Activated naive CD4-positive, alpha-beta T cell treated with Interleukin-2 at 50 U/mL for 16 hours (primary cell): Measurements from ENCODE around the gene COMMD3.
"Not testable (repeated sequence)": the region's sequence is repeated elsewhere in the genome, so short reads cannot be mapped to it uniquely, and the experiment has no call there.

Experiments
- DNase-seq: peaks from one replicate; pipeline ENCODE4 v3.0.0-alpha.2; 2020

Gene COMMD3

DNA sequence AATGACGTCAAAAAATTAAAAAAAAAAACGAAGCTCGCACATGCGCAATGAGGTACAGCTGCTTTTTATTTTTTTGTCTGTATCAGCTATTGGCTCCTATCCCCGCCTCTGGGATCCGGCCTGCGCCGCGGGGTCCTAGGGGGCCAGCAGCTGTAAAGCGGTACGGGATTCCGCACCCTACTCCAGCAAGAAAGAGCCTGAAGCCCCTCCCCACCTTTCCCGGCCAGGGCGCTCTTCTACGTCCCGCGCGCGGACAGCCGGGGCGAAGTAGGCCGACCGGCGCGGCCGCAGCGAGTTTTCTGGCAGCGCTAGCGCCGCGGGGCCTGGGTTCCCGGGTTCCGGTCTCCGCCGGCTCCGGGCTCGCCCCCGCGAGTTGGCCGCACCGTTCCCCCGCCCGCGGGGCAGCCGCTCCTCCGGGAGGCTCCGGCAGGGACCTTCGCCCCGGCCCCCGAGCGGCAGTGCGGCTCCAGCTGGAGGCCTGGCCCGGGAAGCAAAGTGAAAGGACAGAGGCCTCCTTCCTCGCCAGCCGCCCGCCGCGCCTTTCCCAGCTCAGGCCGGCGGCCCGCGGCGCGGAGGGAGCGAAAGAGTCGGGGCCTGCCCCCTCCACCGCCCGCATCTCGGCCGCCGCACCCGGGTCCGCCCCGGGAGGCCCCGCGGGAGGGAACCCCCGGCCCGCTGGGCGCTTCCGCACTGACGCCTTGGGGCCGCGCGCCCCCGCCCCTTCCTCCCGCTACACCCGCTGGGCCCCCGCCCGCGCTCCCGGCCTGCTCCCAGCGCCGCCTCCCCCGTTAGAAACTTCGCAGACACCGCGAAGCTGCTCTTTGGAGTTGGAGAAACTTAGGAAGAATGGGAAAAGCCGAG, 24.4 kb downstream of the COMMD3 start:
- peak; percentile 62 for DNase-seq

DNA sequence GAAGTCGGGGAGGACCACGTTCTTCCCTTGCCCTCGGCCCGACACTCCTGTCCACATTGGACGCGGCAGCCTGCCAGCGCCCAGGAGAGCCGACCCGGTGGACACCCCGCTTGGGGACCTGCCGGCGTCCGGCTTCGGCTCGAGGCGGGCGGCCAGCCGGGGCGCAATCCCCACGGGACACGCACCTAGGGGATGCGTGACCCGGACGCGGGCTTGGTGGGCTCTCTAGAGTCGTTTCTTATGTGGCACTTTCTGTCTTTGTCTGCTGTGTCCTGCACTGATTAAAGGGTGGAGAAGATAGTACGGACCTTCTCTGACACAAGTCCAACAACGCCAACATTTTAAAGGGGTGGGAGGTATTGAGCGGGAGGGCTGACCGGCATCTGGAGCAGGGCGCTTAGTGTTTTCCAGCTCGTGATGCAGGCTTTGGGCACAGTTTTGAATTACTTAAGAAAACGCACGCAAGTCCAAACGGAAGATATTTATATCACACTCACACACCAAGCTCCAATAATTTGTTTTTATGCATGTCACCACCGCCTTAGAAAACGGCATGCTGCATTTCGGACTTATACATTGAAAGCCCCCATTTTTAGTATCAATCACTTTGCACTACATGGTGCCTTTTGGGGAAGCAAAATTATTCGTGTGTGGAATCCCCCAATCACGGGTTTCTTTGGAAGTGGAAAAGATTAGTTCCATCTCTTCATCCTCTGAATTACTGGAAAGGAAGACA, 25.2 kb downstream of the COMMD3 start:
- DNase-seq, result no peak

DNA sequence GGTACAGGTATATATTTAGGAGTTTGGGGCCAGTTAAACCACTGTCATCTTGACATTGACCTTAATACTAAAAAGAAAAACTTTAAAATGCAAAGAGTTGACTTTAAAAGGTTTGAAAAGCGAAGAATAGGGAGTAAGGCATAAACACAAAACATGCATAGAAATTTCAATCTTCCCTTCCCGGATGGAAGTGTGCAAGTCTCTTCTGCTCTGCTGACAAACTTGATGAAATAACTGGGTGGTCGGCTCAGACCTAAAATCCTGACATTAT, 25.7 kb downstream of the COMMD3 start:
- DNase-seq, result no peak

DNA sequence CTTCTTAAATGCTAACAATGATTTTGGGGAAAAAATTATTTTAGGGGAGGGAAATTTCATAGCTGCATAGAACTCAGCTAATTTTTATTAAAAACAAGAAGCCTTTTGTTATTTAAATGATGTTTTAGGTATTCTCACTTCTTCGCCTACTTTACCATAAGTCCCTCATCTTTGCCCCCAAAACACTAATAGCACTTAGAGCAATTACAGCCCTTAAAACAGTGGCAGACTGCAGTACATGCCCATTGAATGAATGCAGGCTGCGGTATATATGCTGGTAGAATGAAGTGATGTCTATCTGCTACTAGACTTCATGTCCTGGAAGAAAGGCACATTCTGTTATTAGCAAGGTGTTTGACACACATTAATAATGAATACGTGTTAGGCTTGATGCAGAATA, 26.2 kb downstream of the COMMD3 start:
- DNase-seq, result no peak

DNA sequence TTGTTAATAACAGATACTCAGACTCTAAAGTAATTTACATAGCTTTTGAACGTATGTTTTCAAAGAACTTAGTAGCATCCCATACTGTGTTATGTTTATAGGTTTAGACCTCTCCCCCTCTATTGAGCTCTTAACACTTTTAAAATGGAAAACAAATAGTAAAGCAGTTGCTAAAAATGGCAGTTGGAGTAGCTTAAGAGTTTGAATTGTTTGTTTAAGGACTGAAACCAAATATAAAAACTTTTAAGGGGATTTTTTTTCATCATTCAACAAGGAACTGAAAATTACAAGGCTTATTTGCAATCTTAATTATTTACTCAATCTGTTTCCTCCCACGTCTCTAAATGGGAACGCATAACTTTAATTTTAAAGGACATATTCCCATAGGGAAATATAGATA, 27.5 kb downstream of the COMMD3 start:
- no peak for DNase-seq

DNA sequence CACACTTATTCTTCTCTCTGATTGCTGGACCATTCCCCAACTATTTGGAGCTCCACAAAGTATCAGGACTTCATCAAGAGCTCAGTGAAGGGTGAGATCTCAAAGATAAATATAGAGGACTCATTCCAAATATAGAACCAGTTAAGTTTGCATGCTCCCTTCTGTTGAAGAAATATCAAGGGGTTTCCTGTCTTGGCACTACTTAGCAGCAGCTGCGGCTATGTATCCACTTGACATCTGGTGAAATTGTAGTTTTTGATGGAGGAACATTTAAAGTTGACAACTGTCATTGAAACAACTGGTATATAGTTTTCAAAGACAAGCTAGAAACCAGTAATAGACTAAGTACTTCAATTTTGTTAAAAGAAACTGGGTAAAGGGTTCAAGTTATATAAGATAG, 28.1 kb downstream of the COMMD3 start:
- no peak for DNase-seq

DNA sequence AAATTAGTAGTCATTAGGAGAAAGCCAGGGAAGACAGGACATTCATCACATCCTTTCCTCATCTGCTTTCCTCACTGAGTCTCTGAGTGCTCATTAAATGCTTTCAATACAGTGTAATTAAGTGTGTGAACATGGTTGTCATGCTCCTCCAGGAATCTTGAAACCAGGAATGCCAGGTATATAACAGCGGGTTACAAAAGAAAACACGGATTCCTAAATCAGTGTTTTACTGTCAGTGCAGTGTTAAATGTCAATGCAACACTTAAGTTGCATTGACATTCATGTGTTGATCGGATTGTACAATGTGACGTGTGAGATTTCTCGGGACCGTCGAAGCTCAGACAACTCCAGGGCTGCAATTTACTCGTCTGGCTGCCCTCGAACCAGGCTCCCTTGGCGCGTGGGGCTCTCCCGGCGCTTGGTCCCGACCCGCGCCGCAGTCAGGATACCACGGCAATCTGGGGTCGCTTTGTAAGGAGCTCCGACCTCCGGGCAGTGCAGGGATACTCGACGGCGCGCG, 28.7 kb downstream of the COMMD3 start:
- DNase-seq, result no peak

DNA sequence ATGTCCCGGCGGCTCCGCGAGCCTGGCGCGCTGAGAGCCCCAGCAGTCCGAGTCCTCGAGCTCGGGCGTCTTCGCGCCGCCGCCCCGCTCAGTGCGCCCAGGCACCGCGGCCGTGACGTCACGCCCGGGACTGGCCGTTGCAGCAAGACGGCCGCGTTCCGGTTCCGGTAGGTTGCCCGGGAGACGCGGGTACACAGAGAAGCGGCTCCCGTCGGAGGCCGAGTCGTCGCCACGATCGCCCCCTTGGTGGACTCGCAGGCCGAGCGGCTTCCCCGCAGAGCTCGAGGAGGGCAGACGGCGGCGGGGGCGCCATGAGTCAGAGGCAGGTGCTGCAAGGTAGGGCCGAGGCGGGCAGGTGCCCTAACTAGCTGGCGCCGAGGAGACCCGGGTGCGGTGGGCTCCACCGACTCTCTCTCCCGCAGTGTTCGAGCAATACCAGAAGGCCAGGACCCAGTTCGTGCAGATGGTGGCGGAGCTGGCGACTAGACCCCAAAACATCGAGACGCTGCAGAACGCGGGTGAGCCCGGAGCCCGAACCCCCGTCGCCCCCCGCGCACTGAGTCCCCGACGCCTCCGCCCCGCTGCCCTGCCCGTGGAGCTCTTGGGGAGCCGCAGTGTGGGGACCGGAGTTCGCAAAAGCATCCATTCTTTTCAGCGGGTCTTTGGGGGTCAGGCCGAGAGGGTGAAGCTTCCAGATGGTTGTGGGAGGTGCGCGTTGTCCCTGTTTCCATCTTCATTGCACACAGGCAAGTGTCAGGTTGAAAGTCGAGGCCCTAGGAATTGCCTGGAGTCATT, 29.3 kb downstream of the COMMD3 start, which contains the start of gene SPAG6:
SPAG6 (plus strand) TSS at position 196 of the 795 bp plus-strand sequence; CDS start at position 312, 116 bp downstream.
- peak; percentile 38 for DNase-seq

DNA sequence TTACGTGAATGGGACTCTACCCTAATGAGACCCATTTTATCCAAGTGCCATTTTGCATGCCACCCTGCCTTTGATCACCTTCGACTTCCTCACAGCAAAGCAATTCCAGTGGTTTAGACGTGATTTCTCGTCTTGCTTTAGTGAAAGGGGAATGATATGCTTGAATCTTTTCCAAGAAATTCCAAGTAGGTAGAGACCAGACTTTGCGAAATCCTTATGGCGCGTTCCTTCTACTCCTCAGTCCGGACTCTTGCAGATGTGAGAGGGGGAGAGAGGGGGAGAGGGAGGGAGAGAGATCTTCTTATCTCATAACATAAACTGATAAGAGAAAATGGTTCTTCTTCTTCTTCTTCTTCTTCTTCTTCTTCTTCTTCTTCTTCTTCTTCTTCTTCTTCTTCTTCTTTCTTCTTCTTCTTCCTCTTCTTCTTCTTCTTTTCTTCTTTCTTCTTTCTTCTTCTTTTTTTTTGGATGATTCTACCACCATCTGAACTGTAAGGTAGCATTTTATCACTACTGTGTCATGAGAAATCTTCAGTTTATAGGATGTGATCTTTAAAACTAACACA, 30.0 kb downstream of the COMMD3 start:
- DNase-seq, result no peak

DNA sequence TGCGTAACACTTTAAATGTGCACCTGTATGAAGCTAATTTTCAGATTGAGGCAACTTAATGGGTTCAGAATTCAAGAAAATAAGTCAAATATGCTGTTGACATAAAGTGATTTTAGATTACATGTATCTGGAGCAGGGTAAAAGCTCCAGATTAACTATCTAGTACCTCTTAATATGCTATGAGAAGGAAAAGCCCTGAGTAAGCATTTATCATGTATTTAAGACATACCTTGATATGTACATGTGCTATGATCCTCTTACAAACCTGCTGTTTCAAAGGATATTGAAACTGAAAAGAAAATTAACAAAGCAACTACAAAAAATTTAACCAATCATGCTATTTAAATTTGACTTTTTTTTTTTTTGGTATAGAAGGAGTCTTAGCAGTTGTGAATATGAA, 33.6 kb downstream of the COMMD3 start:
- DNase-seq, result no peak

DNA sequence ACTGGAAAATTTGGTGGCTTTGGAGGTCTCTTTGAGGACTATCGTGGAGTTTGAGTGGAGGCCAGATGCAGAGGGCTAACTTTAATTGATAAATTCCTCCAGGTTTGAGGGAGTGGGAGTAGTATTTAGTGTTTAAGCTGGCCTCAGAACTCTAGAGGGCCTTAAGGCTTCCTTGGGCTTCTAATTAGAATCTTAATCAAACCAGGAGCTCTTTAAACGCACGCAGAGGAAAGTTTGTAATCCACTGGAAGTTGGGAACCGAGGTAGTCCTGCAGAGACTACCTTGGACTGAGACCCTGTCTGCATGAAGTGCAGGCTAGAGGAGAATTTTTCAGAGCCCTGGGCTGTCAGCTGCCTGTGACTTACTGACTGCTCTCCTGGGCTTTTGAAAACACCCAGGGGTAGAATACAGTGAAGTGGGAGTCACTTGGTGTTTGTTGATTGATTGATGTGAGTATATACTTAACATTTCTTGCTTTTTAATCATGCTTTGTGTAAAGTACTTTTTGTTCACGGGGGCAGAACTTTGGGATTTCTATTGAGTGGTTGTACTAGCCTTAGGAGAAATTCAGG, 35.0 kb downstream of the COMMD3 start:
- DNase-seq, result no peak

DNA sequence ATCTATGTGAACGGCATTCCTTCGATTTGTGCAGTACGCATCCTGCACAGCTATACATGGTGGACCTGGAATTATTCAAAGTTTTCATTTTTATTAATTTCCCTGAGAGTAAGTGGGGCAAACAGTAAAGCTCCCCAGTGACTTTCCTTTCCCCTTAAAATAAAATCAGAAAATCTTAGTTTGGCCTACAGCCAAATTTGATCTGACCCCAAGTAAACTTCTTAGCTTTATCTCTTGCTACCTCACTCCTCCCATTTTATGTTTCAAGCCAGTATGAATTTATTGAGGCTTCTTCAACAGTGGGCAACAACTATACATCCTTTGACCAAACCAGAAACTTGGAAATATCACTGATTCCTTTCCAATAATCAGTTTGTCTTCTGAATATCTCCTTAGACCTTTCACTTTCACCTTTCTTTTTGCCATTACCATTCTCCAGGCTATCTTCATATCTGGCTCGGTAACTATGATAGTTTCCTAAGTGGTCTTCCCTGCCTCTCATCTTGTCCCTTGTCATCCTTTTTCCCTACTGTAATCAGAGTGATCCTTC, 40.2 kb downstream of the COMMD3 start:
- DNase-seq, result no peak

DNA sequence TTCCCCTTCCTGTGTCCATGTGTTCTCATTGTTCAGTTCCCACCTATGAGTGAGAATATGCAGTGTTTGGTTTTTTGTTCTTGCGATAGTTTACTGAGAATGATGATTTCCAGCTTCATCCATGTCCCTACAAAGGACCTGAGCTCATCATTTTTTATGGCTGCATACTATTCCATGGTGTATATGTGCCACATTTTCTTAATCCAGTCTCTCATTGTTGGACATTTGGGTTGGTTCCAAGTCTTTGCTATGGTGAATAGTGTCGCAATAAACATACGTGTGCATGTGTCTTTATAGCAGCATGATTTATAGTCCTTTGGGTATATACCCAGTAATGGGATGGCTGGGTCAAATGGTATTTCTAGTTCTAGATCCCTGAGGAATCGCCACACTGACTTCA, 41.6 kb downstream of the COMMD3 start:
- DNase-seq, result not testable (repeated sequence)

DNA sequence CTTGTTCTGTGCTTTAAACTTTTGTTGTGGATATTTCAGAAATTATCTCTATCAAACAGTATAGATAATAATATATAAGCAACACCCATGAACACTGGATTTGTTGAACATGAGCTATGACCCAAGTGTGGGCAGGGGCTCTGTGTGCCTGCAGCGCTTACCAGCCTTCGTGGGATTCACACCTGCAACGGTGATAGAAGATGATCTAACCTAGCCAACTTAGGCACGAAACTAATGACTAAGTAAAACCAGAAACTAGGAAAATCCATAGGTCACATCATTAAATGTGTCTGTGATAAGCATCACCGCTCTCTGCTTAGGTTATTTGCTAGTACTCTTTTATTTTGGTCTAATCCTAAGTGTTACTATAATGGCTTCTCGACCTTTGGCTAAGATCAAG, 47.1 kb downstream of the COMMD3 start:
- DNase-seq, result no peak

DNA sequence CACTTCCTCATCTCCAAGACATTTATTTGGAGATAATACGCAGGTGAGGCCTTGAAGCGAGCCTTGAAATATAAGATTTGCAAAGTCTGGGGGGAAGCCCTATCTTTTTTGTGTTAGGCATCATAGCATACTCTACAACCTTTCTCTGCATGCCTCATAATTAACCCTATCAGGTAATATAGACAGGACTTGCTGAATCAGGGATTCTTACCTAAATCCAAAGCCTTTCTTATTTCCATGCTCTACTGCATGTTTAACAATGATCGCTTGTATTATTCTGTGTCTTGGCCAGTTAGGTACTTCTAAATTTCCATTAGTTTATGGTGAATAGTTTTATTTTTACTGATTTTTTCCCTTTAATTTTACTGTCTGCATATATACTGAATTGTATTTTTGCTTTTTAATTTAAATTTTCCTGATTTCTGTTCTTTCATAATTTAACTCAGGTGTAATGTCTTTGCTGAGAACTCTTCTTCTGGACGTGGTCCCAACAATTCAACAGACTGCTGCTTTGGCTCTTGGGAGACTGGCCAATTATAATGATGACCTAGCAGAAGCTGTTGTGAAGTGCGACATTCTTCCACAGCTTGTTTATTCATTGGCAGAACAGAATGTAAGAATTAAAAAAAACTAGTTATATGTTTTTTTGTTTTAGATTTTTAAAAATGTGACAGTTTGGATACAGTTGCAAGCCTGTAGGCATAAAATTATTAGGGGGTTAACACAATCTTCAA, 48.4 kb downstream of the COMMD3 start:
- DNase-seq, result no peak

DNA sequence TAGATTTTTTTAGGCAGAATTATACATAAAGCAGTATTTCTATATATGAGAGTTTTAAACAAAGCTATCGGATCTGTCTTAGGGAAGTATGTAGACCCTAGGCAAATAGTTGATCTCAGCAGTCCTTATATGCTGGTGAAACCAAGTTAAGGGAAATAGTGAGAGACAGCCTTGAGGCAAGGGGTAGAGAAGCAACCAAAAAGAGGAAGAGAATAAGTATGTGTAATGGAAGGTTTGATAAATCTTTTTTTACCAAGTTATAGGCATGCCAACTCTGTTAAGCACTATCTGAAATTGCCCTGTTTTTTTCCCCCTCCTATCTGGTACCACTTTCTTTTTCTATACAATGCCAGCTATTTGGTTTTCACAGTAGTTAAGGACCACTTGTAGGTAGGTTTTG, 49.0 kb downstream of the COMMD3 start:
- DNase-seq, result no peak

DNA sequence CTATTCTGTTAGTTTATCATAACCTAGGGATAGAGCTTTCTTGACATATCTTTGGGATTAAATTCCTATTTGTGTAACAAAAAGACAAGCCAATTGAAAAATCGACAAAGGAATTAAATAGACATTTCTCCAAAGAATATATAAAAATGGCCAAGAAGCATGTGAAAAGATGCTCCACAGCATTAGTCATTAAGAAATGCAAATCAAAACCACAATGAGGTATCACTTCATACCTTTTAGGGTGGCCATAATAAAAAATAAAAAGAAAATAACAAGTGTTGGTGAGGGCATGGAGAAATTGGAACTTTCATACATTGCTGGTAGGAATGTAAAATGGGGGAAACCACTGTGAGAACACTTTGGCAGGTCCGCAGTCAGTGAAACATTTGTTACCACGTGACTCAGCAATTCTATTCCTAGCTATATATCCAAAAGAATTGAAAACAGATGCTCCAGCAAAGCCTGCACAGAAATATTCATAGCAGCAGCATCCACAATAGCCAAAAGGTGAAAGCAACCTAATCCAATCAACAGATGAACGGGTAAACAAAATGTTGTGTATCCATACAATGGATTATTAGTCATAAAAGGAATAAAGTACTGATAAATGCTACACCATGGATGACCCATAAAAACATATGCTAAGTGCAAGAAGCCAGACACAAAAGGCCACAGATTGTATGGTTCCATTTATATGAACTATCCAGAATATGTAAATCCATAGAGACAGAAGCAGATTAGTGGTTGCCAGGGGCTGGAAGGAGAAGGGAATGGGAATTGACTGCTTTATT, 49.7 kb downstream of the COMMD3 start:
- DNase-seq, result no peak

DNA sequence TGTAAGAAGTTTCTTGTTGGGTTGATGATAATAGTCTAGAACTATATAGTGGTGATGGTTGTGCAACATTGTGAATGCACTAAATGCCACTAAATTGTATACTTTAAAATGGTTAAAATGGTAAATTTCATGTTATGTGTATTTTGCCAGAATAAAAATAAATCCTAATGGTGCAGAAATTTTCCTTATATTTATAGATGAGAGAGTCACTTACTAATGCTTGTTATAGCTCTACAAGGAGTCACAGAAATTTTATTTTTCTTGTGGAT, 50.2 kb downstream of the COMMD3 start:
- no peak for DNase-seq

DNA sequence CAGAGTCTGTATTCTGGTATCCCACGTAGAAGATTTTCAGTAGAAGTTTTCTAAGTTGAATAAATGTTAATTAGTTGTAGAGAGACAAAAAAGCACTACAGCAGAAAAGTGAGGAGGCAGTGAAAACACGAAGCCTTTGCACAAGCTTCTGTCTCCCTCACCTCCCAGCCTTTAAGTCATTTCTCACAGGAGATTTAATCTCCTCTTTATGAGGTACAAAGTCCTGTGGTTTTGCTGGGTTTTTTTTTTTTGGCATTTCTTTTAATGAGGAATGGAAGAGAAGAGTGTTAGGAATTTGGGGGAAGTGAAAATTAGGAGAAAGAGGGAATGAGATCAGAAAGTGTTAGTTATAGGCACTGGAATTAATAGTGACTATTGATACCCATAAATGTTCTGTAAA, 50.6 kb downstream of the COMMD3 start:
- no peak for DNase-seq

DNA sequence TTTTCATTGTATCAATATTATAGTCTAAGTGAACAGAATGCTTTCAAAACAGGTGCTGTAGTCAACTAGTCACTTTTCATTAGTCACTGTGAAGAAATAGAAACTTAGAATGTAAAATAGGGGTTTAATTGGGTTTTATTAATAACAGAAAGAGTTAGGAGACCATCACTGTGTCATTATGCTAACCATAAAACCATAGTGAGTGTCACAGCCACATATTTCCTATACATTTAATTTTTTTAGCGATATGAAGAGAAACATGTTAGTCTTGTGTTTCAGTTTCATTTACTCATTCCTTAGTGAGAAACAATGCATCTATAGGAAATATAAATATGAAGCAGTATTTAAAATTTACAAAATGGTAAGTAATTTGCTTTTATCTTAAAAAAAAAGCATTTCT, 51.3 kb downstream of the COMMD3 start:
- DNase-seq, result no peak

DNA sequence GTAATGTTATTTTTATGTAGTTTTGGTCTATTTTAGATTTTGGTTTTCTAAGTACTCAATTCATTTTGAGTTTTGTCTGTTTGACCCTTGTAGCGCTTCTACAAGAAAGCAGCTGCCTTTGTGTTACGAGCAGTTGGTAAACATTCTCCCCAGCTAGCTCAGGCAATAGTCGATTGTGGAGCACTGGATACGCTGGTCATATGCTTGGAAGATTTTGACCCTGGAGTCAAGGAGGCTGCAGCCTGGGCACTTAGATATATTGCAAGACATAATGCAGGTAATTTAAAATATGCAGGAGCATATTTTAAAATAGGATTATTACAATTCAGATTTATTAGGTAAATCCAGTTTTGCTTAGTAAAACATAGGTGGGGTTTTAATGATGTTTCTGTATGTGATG, 52.2 kb downstream of the COMMD3 start:
- DNase-seq, result no peak
